ENCODE results near the gene PTH1R. TPM values are rescaled to one million over a fixed set of nuclear protein-coding genes. Genes with fewer than 3 reads are reported as not detected.

Gene PTH1R
- polyA plus RNA-seq, 1 of the 3 experiments (the other 2 are of a cell fraction) = 0.07 TPM

GRCh38 chr3:46905213-46905560 is 27.7 kb downstream of the PTH1R start:
- DNase-seq = no peak
- Histone ChIP-seq H3K4me1 (ENCODE audit: control insufficient read depth in 1 of 2, insufficient read depth in 2 of 2, low read depth in 1 of 2, low read length in 1 of 2) (peaks cover 0 to 20% of the 10 kb centered on the region in 2 experiments; a peak in 1 of 4 replicates), H3K36me3 (replicated peaks in 1 of 2; ENCODE audit: control insufficient read depth in 1 of 2, insufficient read depth in 2 of 2, low read length in 1 of 2) (no peaks in the 10 kb centered on the region), H3K4me3 (ENCODE audit: low read depth in 2 of 2, low read length in 1 of 2) (no peak overlapping the region), H3K4me2 (no peak overlapping the region), H3K9me3 (no peaks in the 10 kb centered on the region), H3K9ac (no peak overlapping the region), H2AFZ (ENCODE audit: low read depth) (no peak overlapping the region), H3K9me2 (no peaks in the 10 kb centered on the region), H4K20me1 (ENCODE audit: insufficient read depth) (no peaks in the 10 kb centered on the region), H3K27ac (ENCODE audit: low read depth in 2 of 2, low read length in 1 of 2) (no peak overlapping the region), H3K27me3 (ENCODE audit: insufficient read depth) (no peaks in the 10 kb centered on the region), H3F3A (replicated peaks; ENCODE audit: insufficient read depth) (no peaks in the 10 kb centered on the region), H3K79me2 (ENCODE audit: insufficient read depth) (no peaks in the 10 kb centered on the region)
- no peak for TF ChIP-seq GABPA (IDR thresholded peaks at IDR 0.05; ENCODE audit: low read depth)
- TF ChIP-seq, protein P1, sequence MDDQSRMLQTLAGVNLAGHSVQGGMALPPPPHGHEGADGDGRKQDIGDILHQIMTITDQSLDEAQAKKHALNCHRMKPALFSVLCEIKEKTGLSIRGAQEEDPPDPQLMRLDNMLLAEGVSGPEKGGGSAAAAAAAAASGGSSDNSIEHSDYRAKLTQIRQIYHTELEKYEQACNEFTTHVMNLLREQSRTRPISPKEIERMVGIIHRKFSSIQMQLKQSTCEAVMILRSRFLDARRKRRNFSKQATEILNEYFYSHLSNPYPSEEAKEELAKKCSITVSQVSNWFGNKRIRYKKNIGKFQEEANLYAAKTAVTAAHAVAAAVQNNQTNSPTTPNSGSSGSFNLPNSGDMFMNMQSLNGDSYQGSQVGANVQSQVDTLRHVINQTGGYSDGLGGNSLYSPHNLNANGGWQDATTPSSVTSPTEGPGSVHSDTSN (IDR thresholded peaks at IDR 0.05) = no peak
- no peak for TF ChIP-seq CTCF (IDR thresholded peaks at IDR 0.05)
- no peak for TF ChIP-seq RAD21 (IDR thresholded peaks at IDR 0.05; ENCODE audit: low read length)
- TF ChIP-seq YY1 (IDR thresholded peaks at IDR 0.05; ENCODE audit: low read depth) = no peak
- no peak for TF ChIP-seq FOSL2 (IDR thresholded peaks at IDR 0.05; ENCODE audit: borderline replicate concordance, low read depth)
- no peak for TF ChIP-seq GATA2 (CRISPR knock-in tag; IDR thresholded peaks at IDR 0.05)
- TF ChIP-seq EP300 (IDR thresholded peaks at IDR 0.05; ENCODE audit: borderline replicate concordance in 1 of 2, low read depth in 1 of 2, low read length in 1 of 2) = no peak
- TF ChIP-seq SMC3 (IDR thresholded peaks at IDR 0.05; ENCODE audit: low read depth, low read length) = no peak
- TF ChIP-seq MEF2A (IDR thresholded peaks at IDR 0.05; ENCODE audit: borderline replicate concordance, low read depth) = no peak
- no peak for TF ChIP-seq RCOR1 (IDR thresholded peaks at IDR 0.05; ENCODE audit: low read length)
- TF ChIP-seq JUND (IDR thresholded peaks at IDR 0.05) = no peak
- TF ChIP-seq, protein P2, sequence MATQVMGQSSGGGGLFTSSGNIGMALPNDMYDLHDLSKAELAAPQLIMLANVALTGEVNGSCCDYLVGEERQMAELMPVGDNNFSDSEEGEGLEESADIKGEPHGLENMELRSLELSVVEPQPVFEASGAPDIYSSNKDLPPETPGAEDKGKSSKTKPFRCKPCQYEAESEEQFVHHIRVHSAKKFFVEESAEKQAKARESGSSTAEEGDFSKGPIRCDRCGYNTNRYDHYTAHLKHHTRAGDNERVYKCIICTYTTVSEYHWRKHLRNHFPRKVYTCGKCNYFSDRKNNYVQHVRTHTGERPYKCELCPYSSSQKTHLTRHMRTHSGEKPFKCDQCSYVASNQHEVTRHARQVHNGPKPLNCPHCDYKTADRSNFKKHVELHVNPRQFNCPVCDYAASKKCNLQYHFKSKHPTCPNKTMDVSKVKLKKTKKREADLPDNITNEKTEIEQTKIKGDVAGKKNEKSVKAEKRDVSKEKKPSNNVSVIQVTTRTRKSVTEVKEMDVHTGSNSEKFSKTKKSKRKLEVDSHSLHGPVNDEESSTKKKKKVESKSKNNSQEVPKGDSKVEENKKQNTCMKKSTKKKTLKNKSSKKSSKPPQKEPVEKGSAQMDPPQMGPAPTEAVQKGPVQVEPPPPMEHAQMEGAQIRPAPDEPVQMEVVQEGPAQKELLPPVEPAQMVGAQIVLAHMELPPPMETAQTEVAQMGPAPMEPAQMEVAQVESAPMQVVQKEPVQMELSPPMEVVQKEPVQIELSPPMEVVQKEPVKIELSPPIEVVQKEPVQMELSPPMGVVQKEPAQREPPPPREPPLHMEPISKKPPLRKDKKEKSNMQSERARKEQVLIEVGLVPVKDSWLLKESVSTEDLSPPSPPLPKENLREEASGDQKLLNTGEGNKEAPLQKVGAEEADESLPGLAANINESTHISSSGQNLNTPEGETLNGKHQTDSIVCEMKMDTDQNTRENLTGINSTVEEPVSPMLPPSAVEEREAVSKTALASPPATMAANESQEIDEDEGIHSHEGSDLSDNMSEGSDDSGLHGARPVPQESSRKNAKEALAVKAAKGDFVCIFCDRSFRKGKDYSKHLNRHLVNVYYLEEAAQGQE (IDR thresholded peaks at IDR 0.05; ENCODE audit: low read depth, low read length) = no peak
- TF ChIP-seq ZBTB33 (IDR thresholded peaks at IDR 0.05; ENCODE audit: borderline replicate concordance, low read depth) = no peak
- no peak for TF ChIP-seq FOXM1 (IDR thresholded peaks at IDR 0.05; ENCODE audit: low read depth)
- TF ChIP-seq USF2 (IDR thresholded peaks at IDR 0.05; ENCODE audit: borderline replicate concordance, low read depth, low read length) = no peak
- TF ChIP-seq USF1 (IDR thresholded peaks at IDR 0.05; ENCODE audit: borderline replicate concordance, low read depth) = no peak
- ChIA-PET POLR2A (no interaction called here), CTCF (interaction anchor here (0.9 to 31.0 kb wide), 6 partner anchors 10 to 417 kb away, joined by 3 to 480 read pairs (median 4); partner anchors contain the start of gene PTH1R)
- WGBS (ENCODE audit: low lambda C conversion rate) = 57% methylated on average over 1 of the region's 3 CpGs

Data from SK-N-SH (cell line).